K562 (cell line): ENCODE results near the gene NPB. TPM values are rescaled to one million over a fixed set of nuclear protein-coding genes. Genes with fewer than 3 reads are reported as not detected.

Experiments used
- ATAC-seq: fragments of 200-7000 bp; cut with Tn5 transposase; 3 replicates; pipeline ENCODE4 v1.9.1; 2020; ENCODE audit warnings: moderate library complexity
- BruUV-seq: library from RNA; stranded (reverse); fragments of 400-500 nt; replicated peaks from 2 replicates; lab custom pipeline; 2021; lab: Mats Ljungman, UMichigan
- CTCF ChIA-PET: fragments of 300-600 bp; formaldehyde crosslinking; extraction: SDS; loops from one replicate; lab custom pipeline; 2021; ENCODE audit warnings: low intra/inter-chr PET ratio; lab: Yijun Ruan, JAX
- POLR2A ChIA-PET: fragments of 300-600, 350-650 bp; sonication (Branson Sonifier 250); formaldehyde crosslinking; extraction: SDS; loops from one replicate; lab custom pipeline; 2021; ENCODE audit warnings: antibody characterized with exemption, inconsistent platforms; lab: Yijun Ruan, JAX
- DNase-seq, 4 experiments: peaks; one replicate each; pipeline versions ENCODE4 v3.0.0 to v3.0.0-alpha.2; 2011 to 2018; ENCODE audit warnings: low spot score in 3 of 4, mixed read lengths in 3 of 4; ENCODE audit errors: extremely low read depth in 1 of 4
- FAIRE-seq: peaks from 2 replicates; lab custom pipeline; 2011; peaks lifted over from hg19 to GRCh38; lab: Jason Lieb, UNC
- H2AFZ ChIP-seq: 2 replicates; pipeline ENCODE4 v1.6.0; 2011; ENCODE audit warnings: low read depth, low read length, control low read depth, inconsistent platforms
- H3K27ac ChIP-seq: fragments of 200-600 bp; 3 replicates; pipeline ENCODE4 v1.8.0; 2011; ENCODE audit warnings: low read depth, mild to moderate bottlenecking, control low read depth, inconsistent platforms, low read length, moderate library complexity, mixed read lengths; ENCODE audit errors: extremely low read depth
- H3K27me3 ChIP-seq, 2 experiments: fragments of 300-600 bp in 1 of 2; 2 replicates in 1 of 2; 3 replicates in 1 of 2; pipeline versions ENCODE4 v1.6.0 to v1.8.0; 2011; ENCODE audit warnings: inconsistent platforms in 2 of 2, low read length in 2 of 2, mild to moderate bottlenecking in 1 of 2, mixed read lengths in 1 of 2, moderate library complexity in 1 of 2; ENCODE audit not compliant: control insufficient read depth in 2 of 2, insufficient read depth in 2 of 2
- H3K36me3 ChIP-seq: fragments of 300-600 bp; 3 replicates; pipeline ENCODE4 v1.8.0; 2011; ENCODE audit warnings: mild to moderate bottlenecking, low read length, inconsistent platforms; ENCODE audit not compliant: control insufficient read depth, insufficient read depth
- H3K4me1 ChIP-seq, 2 experiments: fragments of 200-600 bp in 1 of 2; replicated peaks in 1 of 2; 2 replicates in 1 of 2; 3 replicates in 1 of 2; pipeline versions ENCODE4 v1.5.1 to v1.8.0; 2011; ENCODE audit warnings: inconsistent platforms in 2 of 2, low read length in 2 of 2, mild to moderate bottlenecking in 1 of 2, mixed read lengths in 1 of 2, moderate library complexity in 1 of 2; ENCODE audit not compliant: control insufficient read depth in 2 of 2, insufficient read depth in 2 of 2
- H3K4me2 ChIP-seq: 2 replicates; pipeline ENCODE4 v1.6.1; 2011; ENCODE audit warnings: low read length, control low read depth, inconsistent platforms, mixed read lengths; ENCODE audit not compliant: insufficient read depth
- H3K4me3 ChIP-seq: fragments of 200-600 bp; sonication (generic), shearing (Covaris generic); 2 replicates; pipeline ENCODE4 v1.5.1; 2016; ENCODE audit warnings: control low read depth, inconsistent platforms
- H3K79me2 ChIP-seq: fragments of 200-600 bp; 3 replicates; pipeline ENCODE4 v1.8.0; 2011; ENCODE audit warnings: low read length, inconsistent platforms; ENCODE audit not compliant: control insufficient read depth, insufficient read depth
- H3K9ac ChIP-seq, 2 experiments: 2 replicates each; pipeline versions ENCODE4 v1.6.0 to v1.6.1; 2011; ENCODE audit warnings: low read depth in 2 of 2, low read length in 2 of 2, control low read depth in 1 of 2, inconsistent platforms in 1 of 2, mild to moderate bottlenecking in 1 of 2, mixed read lengths in 1 of 2; ENCODE audit not compliant: insufficient read depth in 1 of 2
- H3K9me1 ChIP-seq: one replicate; pipeline ENCODE4 v1.6.0; 2011; ENCODE audit warnings: inconsistent platforms, mild to moderate bottlenecking, low read length, moderate library complexity; ENCODE audit not compliant: control insufficient read depth, insufficient read depth
- H3K9me3 ChIP-seq: replicated peaks from 2 replicates; pipeline ENCODE4 v1.5.1; 2011; ENCODE audit warnings: low read depth, low read length, inconsistent platforms; ENCODE audit not compliant: control insufficient read depth, insufficient read depth
- H4K20me1 ChIP-seq: replicated peaks from 2 replicates; pipeline ENCODE4 v1.6.1; 2011; ENCODE audit warnings: low read length, inconsistent platforms, mixed read lengths; ENCODE audit not compliant: control insufficient read depth, insufficient read depth
- ATF3 ChIP-seq, 2 experiments: fragments of 450-650 bp in 1 of 2; sonication (generic) in 1 of 2; formaldehyde crosslinking in 1 of 2; IDR thresholded peaks in 1 of 2; conservative IDR thresholded peaks in 1 of 2; 2 replicates each; pipeline versions ENCODE4 v1.6.1 to v1.8.1; 2016 to 2023; ENCODE audit warnings: mild to moderate bottlenecking in 2 of 2, moderate library complexity in 2 of 2, inconsistent platforms in 1 of 2, missing genetic modification reagents in 1 of 2
- CREB3L1 ChIP-seq: fragments of 450-650 bp; IDR thresholded peaks from 2 replicates; pipeline ENCODE4 v1.6.1; 2014; ENCODE audit warnings: low read depth, mild to moderate bottlenecking, moderate library complexity, borderline replicate concordance
- GATAD2A ChIP-seq: fragments of 450-650 bp; IDR thresholded peaks from 2 replicates; pipeline ENCODE4 v1.6.1; 2017
- HEY1 ChIP-seq: fragments of 250-450 bp; sonication (Bioruptor Pico); IDR thresholded peaks from 2 replicates; pipeline ENCODE4 v1.5.0; 2020; ENCODE audit warnings: mild to moderate bottlenecking, moderate library complexity, borderline replicate concordance
- POLR2AphosphoS5 ChIP-seq: IDR thresholded peaks from 2 replicates; pipeline ENCODE4 v1.6.1; 2011; ENCODE audit warnings: mild to moderate bottlenecking, low read depth, low read length, moderate library complexity; ENCODE audit not compliant: control insufficient read depth, insufficient read depth
- PYGO2 ChIP-seq: fragments of 450-650 bp; IDR thresholded peaks from 2 replicates; pipeline ENCODE4 v1.6.1; 2016; ENCODE audit warnings: mild to moderate bottlenecking, missing genetic modification characterization, moderate library complexity, missing compliant biosample characterization
- SUPT5H ChIP-seq: fragments of 450-650 bp; IDR thresholded peaks from 2 replicates; pipeline ENCODE4 v1.6.1; 2016
- ZMIZ1 ChIP-seq, 2 experiments: fragments of 150-350 bp in 1 of 2; IDR thresholded peaks; 2 replicates each; pipeline ENCODE4 v1.6.1; 2012 to 2016; ENCODE audit warnings: low read depth in 2 of 2, low read length in 2 of 2, mild to moderate bottlenecking in 1 of 2, moderate library complexity in 1 of 2
- ZNF232 ChIP-seq: sonication (generic); formaldehyde crosslinking; IDR thresholded peaks from 2 replicates; pipeline ENCODE4 v1.8.0; 2022; ENCODE audit warnings: mild to moderate bottlenecking, missing genetic modification reagents
- ZNF512 ChIP-seq: IDR thresholded peaks from 2 replicates; pipeline ENCODE4 v1.6.1; 2016; ENCODE audit warnings: missing genetic modification characterization, missing compliant biosample characterization
- WGBS: fragments of 100-300 bp; shearing (Covaris generic); methylation state at CpG from one replicate; pipeline ENCODE4 v1.1.6; 2016; ENCODE audit warnings: low coverage, mixed read lengths; ENCODE audit not compliant: insufficient coverage; ENCODE audit errors: missing lambda C conversion rate; 5-methylcytosine and 5-hydroxymethylcytosine counted together
- in situ Hi-C: fragments of 300-500 bp; cut with MboI; formaldehyde crosslinking; loops from 4 replicates; pipeline ENCODE4 v1.15.0; 2018; ENCODE audit warnings: inconsistent platforms, mixed read lengths
- intact Hi-C: fragments of 100-400 bp; cut with micrococcal nuclease; formaldehyde crosslinking; loops from 2 replicates; pipeline ENCODE4 v1.14.2; 2022
- polyA plus RNA-seq, 8 experiments: library from polyadenylated mRNA; depleted of rRNA in 4 of 8; stranded (reverse) in 5 of 8; unstranded in 3 of 8; fragments of >200 nt; fragmentation: Nextera tagmentation in 2 of 8; fragmentation: Illumina TruSeq in 1 of 8; extraction: Ambion mirVana in 2 of 8; extraction: Trizol in 1 of 8; gene quantifications; 2 replicates each; pipeline versions ENCODE4 v1.2.1 to v1.2.3, GENCODE V29; 2011 to 2014; ENCODE audit warnings: inconsistent platforms in 1 of 8, missing spikeins in 1 of 8
- total RNA-seq, 7 experiments: library from RNA; depleted of rRNA in 6 of 7; stranded (reverse); fragments of >200 nt in 6 of 7; fragmentation: Illumina TruSeq in 2 of 7; extraction: Trizol in 2 of 7; gene quantifications; 2 replicates each; pipeline versions ENCODE4 v1.2.1 to v1.2.3, GENCODE V29; 2011 to 2021; ENCODE audit warnings: low replicate concordance in 1 of 7

Gene NPB
- total and polyA plus RNA-seq, 9 of the 15 experiments (the other 6 are each of a cell fraction or from before 2014, with no cell fraction given), result 0.03 to 0.61 (median 0.14) TPM; not detected in 2

- peaks cover 24% of the 10 kb centered on the region; the same call in 1 of the 2 replicates for H4K20me1 ChIP-seq
- H3K27me3 ChIP-seq, result no peaks in the 10 kb centered on the region
- H3K9ac ChIP-seq, result peak overlapping the region; percentile 16 to 82
- no peak for ATAC-seq
- TF ChIP-seq HEY1 (CRISPR knock-in tag) (no peak), ATF3 (IDR thresholded peaks at IDR 0.05) (no peak), ATF3 (CRISPR knock-in tag; conservative IDR thresholded peaks at IDR 0.05) (no peak), GATAD2A (no peak), ZNF512 (tag) (peak; percentile 54; the same call in 1 of the 2 replicates), PYGO2 (tag) (no peak), ZMIZ1 (IDR thresholded peaks at IDR 0.05; ENCODE audit: low read depth in 2 of 2, low read length in 2 of 2) (no peak), POLR2AphosphoS5 (peak; percentile 3; the same call in 1 of the 2 replicates), CREB3L1 (no peak), SUPT5H (no peak), ZNF232 (CRISPR knock-in tag) (no peak)
- 69% methylated on average over 3 of the region's 3 CpGs for WGBS
- FAIRE-seq, result peak; percentile 77
- H3K79me2 ChIP-seq, result peaks cover 97% of the 10 kb centered on the region
- DNase-seq, result no peak
- in situ Hi-C loops (no loop called here), intact Hi-C loops (no loop called here)
- peak overlapping the region; percentile 98; the same call in 2 of the 3 replicates for H3K27ac ChIP-seq
- H3K4me3 ChIP-seq, result no peak overlapping the region
- POLR2A ChIA-PET, result interaction anchor here (1.0 to 1.6 kb wide), 2 partner anchors 10 to 23 kb away, joined by 3 to 12 read pairs; partner anchors contain the start of gene PCYT2
- H2AFZ ChIP-seq, result no peak overlapping the region
- CTCF ChIA-PET, result interaction anchor here (0.7 kb wide), 1 partner anchor 863 kb away, joined by 4 read pairs; no protein-coding TSS in a partner anchor
- H3K9me1 ChIP-seq, result peaks cover 6% of the 10 kb centered on the region
- H3K9me3 ChIP-seq, result no peaks in the 10 kb centered on the region
- peaks cover 46% of the 10 kb centered on the region for H3K36me3 ChIP-seq
- no TSS peak for BruUV-seq
- H3K4me2 ChIP-seq, result peak overlapping the region; percentile 89
- peaks cover 52 to 95% of the 10 kb centered on the region in 2 experiments for H3K4me1 ChIP-seq
Measured at GRCh38 chr17:81921537-81921862, 19.5 kb downstream of the NPB start.
